Neural cell (in vitro differentiated cells): ENCODE results near the gene ADRA2A. TPM values are rescaled to one million over a fixed set of nuclear protein-coding genes. Genes with fewer than 3 reads are reported as not detected.

ENCODE experiments used
- H2AFZ ChIP-seq: fragments of 200-600, 300-800 bp; sonication (generic), shearing (Covaris generic); 2 replicates; pipeline ENCODE4 v1.6.0; 2014; ENCODE audit warnings: low read depth, mild to moderate bottlenecking, antibody characterized with exemption, low read length, moderate library complexity
- H3F3A ChIP-seq: fragments of 200-600 bp; shearing (Covaris generic); 2 replicates; pipeline ENCODE4 v1.6.1; 2016; ENCODE audit warnings: mild to moderate bottlenecking, moderate library complexity, mixed read lengths, antibody characterized with exemption, low read length; ENCODE audit not compliant: insufficient read depth, poor library complexity, severe bottlenecking
- H3K27ac ChIP-seq: fragments of 200-600, 300-800 bp; sonication (generic), shearing (Covaris generic); 2 replicates; pipeline ENCODE4 v1.5.1; 2014; ENCODE audit warnings: mild to moderate bottlenecking, low read length, moderate library complexity
- H3K27me3 ChIP-seq: fragments of 300-800, 200-600 bp; sonication (generic), shearing (Covaris generic); 2 replicates; pipeline ENCODE4 v1.6.0; 2014; ENCODE audit warnings: mild to moderate bottlenecking, low read depth, low read length, moderate library complexity; ENCODE audit not compliant: insufficient read depth
- H3K36me3 ChIP-seq: fragments of 300-800, 200-600 bp; sonication (generic), shearing (Covaris generic); 2 replicates; pipeline ENCODE4 v1.5.1; 2014; ENCODE audit warnings: mild to moderate bottlenecking, antibody characterized with exemption, low read length, moderate library complexity; ENCODE audit not compliant: insufficient read depth
- H3K4me2 ChIP-seq: fragments of 300-800, 200-600 bp; sonication (generic), shearing (Covaris generic); 2 replicates; pipeline ENCODE4 v1.6.0; 2014; ENCODE audit warnings: mild to moderate bottlenecking, low read length
- H3K4me3 ChIP-seq: fragments of 300-800, 200-600 bp; sonication (generic), shearing (Covaris generic); 2 replicates; pipeline ENCODE4 v1.5.1; 2014; ENCODE audit warnings: mild to moderate bottlenecking, low read length, moderate library complexity
- H3K79me2 ChIP-seq: fragments of 200-600 bp; shearing (Covaris generic); replicated peaks from 2 replicates; pipeline ENCODE4 v1.6.0; 2014; ENCODE audit warnings: mild to moderate bottlenecking, low read length, moderate library complexity; ENCODE audit not compliant: insufficient read depth
- H3K9ac ChIP-seq: fragments of 300-800, 200-600 bp; sonication (generic), shearing (Covaris generic); 2 replicates; pipeline ENCODE4 v1.6.1; 2016; ENCODE audit warnings: mild to moderate bottlenecking, low read length, mixed read lengths
- H3K9me2 ChIP-seq: fragments of 200-600 bp; shearing (Covaris generic); 2 replicates; pipeline ENCODE4 v1.6.1; 2016; ENCODE audit warnings: mild to moderate bottlenecking, low read length, mixed read lengths; ENCODE audit not compliant: insufficient read depth
- H3K9me3 ChIP-seq: fragments of 200-600, 300-800 bp; sonication (generic), shearing (Covaris generic); 2 replicates; pipeline ENCODE4 v1.6.1; 2016; ENCODE audit warnings: mild to moderate bottlenecking, mixed run types, low read length, moderate library complexity, mixed read lengths
- H4K20me1 ChIP-seq: fragments of 200-600 bp; shearing (Covaris generic); 2 replicates; pipeline ENCODE4 v1.6.1; 2016; ENCODE audit warnings: mild to moderate bottlenecking, mixed run types; ENCODE audit not compliant: insufficient read depth
- EP300 ChIP-seq: fragments of 450-650 bp; conservative IDR thresholded peaks from 2 replicates; pipeline ENCODE4 v1.6.1; 2014; ENCODE audit warnings: antibody characterized with exemption, mild to moderate bottlenecking, moderate library complexity; ENCODE audit not compliant: poor library complexity, severe bottlenecking
- EZH2 ChIP-seq: fragments of 200-600, 300-800 bp; shearing (Covaris generic), sonication (generic); IDR thresholded peaks from 2 replicates; pipeline ENCODE4 v1.6.1; 2014; ENCODE audit warnings: antibody characterized with exemption, low read length, borderline replicate concordance, mild to moderate bottlenecking; ENCODE audit not compliant: insufficient read depth, poor library complexity, severe bottlenecking
- MXI1 ChIP-seq: fragments of 450-650 bp; conservative IDR thresholded peaks from 2 replicates; pipeline ENCODE4 v1.6.1; 2014; ENCODE audit warnings: antibody characterized with exemption, mild to moderate bottlenecking; ENCODE audit not compliant: poor library complexity, severe bottlenecking
- POLR2AphosphoS5 ChIP-seq: IDR thresholded peaks from 2 replicates; pipeline ENCODE4 v1.6.1; 2012
- RAD21 ChIP-seq: fragments of 450-650 bp; conservative IDR thresholded peaks from 2 replicates; pipeline ENCODE4 v1.6.1; 2014; ENCODE audit warnings: antibody characterized with exemption, mild to moderate bottlenecking, moderate library complexity
- REST ChIP-seq: IDR thresholded peaks from 2 replicates; pipeline ENCODE4 v1.6.1; 2012; ENCODE audit warnings: borderline replicate concordance
- SMC3 ChIP-seq: fragments of 450-650 bp; conservative IDR thresholded peaks from 2 replicates; pipeline ENCODE4 v1.6.1; 2014; ENCODE audit warnings: antibody characterized with exemption, mild to moderate bottlenecking, moderate library complexity; ENCODE audit not compliant: poor library complexity
- TAF1 ChIP-seq: IDR thresholded peaks from 2 replicates; pipeline ENCODE4 v1.6.1; 2012; ENCODE audit warnings: low read depth
- polyA plus RNA-seq: library from polyadenylated mRNA; depleted of rRNA; stranded (reverse); fragments of >200 nt; gene quantifications from 2 replicates; pipeline ENCODE4 v1.2.3, GENCODE V29; 2014
- TF ChIP-seq, protein P1 (sequence below): fragments of 450-650 bp; IDR thresholded peaks from 2 replicates; pipeline ENCODE4 v1.5.1; 2014; ENCODE audit warnings: antibody characterized with exemption, mild to moderate bottlenecking, moderate library complexity; ENCODE audit not compliant: poor library complexity, severe bottlenecking

ADRA2A gene
- polyA plus RNA-seq, 1 donor from 2014 or later, result 2.5 TPM

DNA sequence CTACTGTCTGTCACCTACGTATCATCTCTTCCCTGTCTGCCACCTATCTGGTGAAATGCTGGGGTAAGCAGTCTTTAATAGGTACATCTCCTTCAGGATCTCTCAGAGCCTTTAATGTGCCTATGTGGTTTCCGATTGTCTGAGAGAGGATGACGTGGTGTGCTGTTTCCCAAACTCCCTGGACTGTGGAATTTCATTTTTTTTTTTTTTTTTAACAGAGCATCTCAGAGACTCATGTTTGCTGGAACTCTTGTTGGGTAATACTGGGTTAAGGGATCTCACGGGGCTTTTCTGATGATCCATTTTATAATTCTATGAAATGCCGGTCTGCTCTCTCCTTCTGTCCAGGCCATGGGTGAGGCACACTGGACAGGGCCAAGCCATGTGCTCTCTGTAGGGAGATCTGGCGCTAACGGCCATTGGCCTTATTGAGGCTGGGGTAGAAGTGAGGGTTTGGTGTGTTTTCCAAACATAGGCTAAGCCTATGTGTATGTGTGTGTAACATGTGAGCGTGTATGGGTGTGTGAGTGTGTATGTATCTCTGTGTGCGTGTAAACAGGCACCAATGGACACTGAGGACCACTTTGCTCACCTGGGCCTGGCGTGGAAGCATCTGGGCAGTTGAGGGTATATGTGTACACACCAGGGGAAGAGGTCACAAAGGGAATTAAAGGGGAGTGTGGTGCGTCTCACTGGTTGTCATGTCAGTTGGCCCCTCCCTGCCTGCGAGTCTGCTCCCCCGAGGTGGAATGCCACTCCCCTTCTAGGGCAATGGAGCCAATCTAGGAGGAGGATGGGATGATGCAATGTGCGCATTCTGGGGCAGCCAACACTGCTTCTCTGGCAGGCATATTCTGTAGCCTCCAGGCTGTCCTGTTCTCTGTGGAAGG, 7.8 kb downstream of the ADRA2A start:
- Histone ChIP-seq H3K27me3 (peaks cover 4% of the 10 kb centered on the region), H3K9me2 (no peaks in the 10 kb centered on the region), H3K4me3 (no peak overlapping the region), H3K79me2 (no peaks in the 10 kb centered on the region), H3K4me2 (no peak overlapping the region), H3K9me3 (no peaks in the 10 kb centered on the region), H3F3A (no peaks in the 10 kb centered on the region), H3K27ac (no peak overlapping the region), H3K36me3 (no peaks in the 10 kb centered on the region), H3K9ac (no peak overlapping the region), H4K20me1 (no peaks in the 10 kb centered on the region), H2AFZ (no peak overlapping the region)
- TF ChIP-seq EZH2 (no peak), RAD21 (no peak), POLR2AphosphoS5 (no peak)

GRCh38 chr10:111085690-111086353, 9.0 kb downstream of the ADRA2A start:
- Histone ChIP-seq H3K4me2 (no peak overlapping the region), H3F3A (no peaks in the 10 kb centered on the region), H3K36me3 (no peaks in the 10 kb centered on the region), H3K9ac (no peak overlapping the region), H3K27ac (no peak overlapping the region), H3K4me3 (no peak overlapping the region), H3K79me2 (no peaks in the 10 kb centered on the region), H3K9me2 (no peaks in the 10 kb centered on the region), H3K9me3 (no peaks in the 10 kb centered on the region), H4K20me1 (no peaks in the 10 kb centered on the region), H3K27me3 (no peaks in the 10 kb centered on the region), H2AFZ (no peak overlapping the region)
- no peak for TF ChIP-seq RAD21
- no peak for TF ChIP-seq POLR2AphosphoS5
- TF ChIP-seq, protein P1, sequence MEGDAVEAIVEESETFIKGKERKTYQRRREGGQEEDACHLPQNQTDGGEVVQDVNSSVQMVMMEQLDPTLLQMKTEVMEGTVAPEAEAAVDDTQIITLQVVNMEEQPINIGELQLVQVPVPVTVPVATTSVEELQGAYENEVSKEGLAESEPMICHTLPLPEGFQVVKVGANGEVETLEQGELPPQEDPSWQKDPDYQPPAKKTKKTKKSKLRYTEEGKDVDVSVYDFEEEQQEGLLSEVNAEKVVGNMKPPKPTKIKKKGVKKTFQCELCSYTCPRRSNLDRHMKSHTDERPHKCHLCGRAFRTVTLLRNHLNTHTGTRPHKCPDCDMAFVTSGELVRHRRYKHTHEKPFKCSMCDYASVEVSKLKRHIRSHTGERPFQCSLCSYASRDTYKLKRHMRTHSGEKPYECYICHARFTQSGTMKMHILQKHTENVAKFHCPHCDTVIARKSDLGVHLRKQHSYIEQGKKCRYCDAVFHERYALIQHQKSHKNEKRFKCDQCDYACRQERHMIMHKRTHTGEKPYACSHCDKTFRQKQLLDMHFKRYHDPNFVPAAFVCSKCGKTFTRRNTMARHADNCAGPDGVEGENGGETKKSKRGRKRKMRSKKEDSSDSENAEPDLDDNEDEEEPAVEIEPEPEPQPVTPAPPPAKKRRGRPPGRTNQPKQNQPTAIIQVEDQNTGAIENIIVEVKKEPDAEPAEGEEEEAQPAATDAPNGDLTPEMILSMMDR, result no peak
- TF ChIP-seq EP300, result no peak
- no peak for TF ChIP-seq SMC3
- no peak for TF ChIP-seq TAF1
- TF ChIP-seq MXI1, result no peak
- TF ChIP-seq EZH2, result no peak
- TF ChIP-seq REST, result no peak
